Heart right ventricle (tissue), 16 donors: ENCODE measurements around the gene AP2A2. TPM values are rescaled to one million over a fixed set of nuclear protein-coding genes. Genes with fewer than 3 reads are reported as not detected.
A peak's percentile ranks its signal among the peaks of the same experiment; 100 is the strongest.

Experiments
- ATAC-seq, 8 donors: fragments of 200-7000 bp; cut with Tn5 transposase; one replicate each; pipeline ENCODE4 v1.9.1; 2020; ENCODE audit warnings: mild to moderate bottlenecking in 8 of 8, moderate library complexity in 8 of 8, moderate number of reproducible peaks in 1 of 8
- DNase-seq, 2 donors: peaks; one replicate each; pipeline ENCODE4 v3.0.0-alpha.2; 2020
- H3K27ac ChIP-seq, 10 donors: fragments of 200-600 bp; sonication (generic) in 2 of 10; one replicate each; pipeline versions ENCODE4 v1.5.0 to v1.8.0; 2020 to 2022; ENCODE audit warnings: mild to moderate bottlenecking in 3 of 10
- H3K27me3 ChIP-seq, 7 donors: fragments of 200-600 bp; one replicate each; pipeline ENCODE4 v1.8.0; 2021 to 2022; ENCODE audit warnings: mild to moderate bottlenecking in 2 of 7
- H3K36me3 ChIP-seq, 9 donors: fragments of 200-600 bp; sonication (generic) in 1 of 9; one replicate each; pipeline versions ENCODE4 v1.5.0 to v1.8.0; 2020 to 2022; ENCODE audit warnings: mild to moderate bottlenecking in 2 of 9
- H3K4me1 ChIP-seq, 9 donors: fragments of 200-600 bp; sonication (generic) in 1 of 9; one replicate each; pipeline versions ENCODE4 v1.5.0 to v1.8.0; 2020 to 2022; ENCODE audit warnings: mild to moderate bottlenecking in 4 of 9
- H3K4me3 ChIP-seq, 10 donors: fragments of 200-600 bp; sonication (generic) in 2 of 10; one replicate each; pipeline versions ENCODE4 v1.5.0 to v1.8.0; 2020 to 2022; ENCODE audit warnings: mild to moderate bottlenecking in 7 of 10, moderate library complexity in 2 of 10
- H3K9me3 ChIP-seq, 11 donors: fragments of 200-600 bp in 10 of 11; sonication (generic) in 2 of 11; one replicate each; pipeline versions ENCODE4 v1.5.0 to v1.8.0; 2013 to 2022; ENCODE audit warnings: mild to moderate bottlenecking in 2 of 11, control low read depth in 1 of 11, moderate library complexity in 1 of 11
- CTCF ChIP-seq, 9 donors: fragments of 200-600 bp; sonication (generic) in 2 of 9; IDR thresholded peaks; one replicate each; pipeline versions ENCODE4 v1.5.0 to v1.8.0; 2021 to 2022; ENCODE audit warnings: antibody characterized with exemption in 9 of 9, mild to moderate bottlenecking in 5 of 9, moderate library complexity in 1 of 9
- WGBS, 2 donors: extraction: QIAGEN DNeasy Blood & Tissue Kit; methylation state at CpG; one replicate each; pipeline ENCODE4 v1.1.7; 2013; ENCODE audit warnings: inconsistent platforms in 1 of 2; 5-methylcytosine and 5-hydroxymethylcytosine counted together
- intact Hi-C, 10 donors: fragments of 100-400 bp; cut with DNase I; formaldehyde crosslinking; loops; one replicate each; pipeline versions ENCODE4 v1.11.1 to v1.14.2; 2022
- polyA plus RNA-seq, 2 donors: library from polyadenylated mRNA; stranded (reverse); fragments of 200-250 nt; gene quantifications; one replicate each; pipeline ENCODE4 v1.2.3, GENCODE V29; 2013
- total RNA-seq, 10 donors: library from RNA; stranded (reverse); fragmentation: NEBNext Ultra II Directional in 3 of 10; extraction: Animal tissue kit (Norgen Biotek cat#: 25700) in 3 of 10; gene quantifications; one replicate each; pipeline versions ENCODE4 v1.2.1 to v1.2.4, GENCODE V29; 2021 to 2023
- donor health status: Arrhythmogenic right ventricular cardiomyopathy.
- donor health status: ischemic (EF 13 %, LVEDD 7.1; RV severe dilation, severe dysfunction).
- donor health status: healthy with polysubstance abuse.
- donor health status: DM: no; HTN: yes; CAD: no.
- donor health status: DM: no; HTN: no; CAD: no.
- donor health status: ischemic (EF 25% LVEDD 6.9; RV normal size, moderate dysfunction).
- donor health status: ischemic (EF 25% LVEDD 5.7; RV mildly dilated, moderate dysfunction).
- donor health status: healthy.
- donor health status: DM: yes; HTN: yes; CAD: no.
- donor health status: Ischemic cardiomyopathy.
- donor health status: ischemic (EF 35%, LVEDD 5.7; RV mildly dilated, moderate dysfunction).
- donor health status: nonischemic (EF 11% LVEDD 7.7; RV severe dilation, severe dysfunction).
- donor health status: DM: yes; HTN: yes; CAD: no.
- donor health status: PGD.
- donor health status: ischemic (EF 29% LVEDD 5.4; RV normal size, mild dysfunction).
- donor health status: nonischemic (EF 23%, LVEDD 6.1; RV moderate dilation, normal function).

AP2A2 gene
- total and polyA plus RNA-seq, 12 donors = 24.3 to 58.4 (median 37.4) TPM

GRCh38 chr11:882596-882995 lies 43.1 kb upstream of the AP2A2 start:
- H3K27ac ChIP-seq = no peak overlapping the region
- H3K9me3 ChIP-seq = no peaks in the 10 kb centered on the region
- no peak overlapping the region for H3K4me3 ChIP-seq
- H3K36me3 ChIP-seq = peaks cover 0 to 66% (median 0%) of the 10 kb centered on the region in 9 donors
- H3K27me3 ChIP-seq = no peaks in the 10 kb centered on the region
- no peak for TF ChIP-seq CTCF (IDR thresholded peaks at IDR 0.05)
- 89 to 95% methylated on average over 11 to 14 of the region's 14 CpGs for WGBS, 2 donors
- no peak for DNase-seq
- intact Hi-C loops = no loop called here
- ATAC-seq = no peak
- no peaks in the 10 kb centered on the region for H3K4me1 ChIP-seq

DNA sequence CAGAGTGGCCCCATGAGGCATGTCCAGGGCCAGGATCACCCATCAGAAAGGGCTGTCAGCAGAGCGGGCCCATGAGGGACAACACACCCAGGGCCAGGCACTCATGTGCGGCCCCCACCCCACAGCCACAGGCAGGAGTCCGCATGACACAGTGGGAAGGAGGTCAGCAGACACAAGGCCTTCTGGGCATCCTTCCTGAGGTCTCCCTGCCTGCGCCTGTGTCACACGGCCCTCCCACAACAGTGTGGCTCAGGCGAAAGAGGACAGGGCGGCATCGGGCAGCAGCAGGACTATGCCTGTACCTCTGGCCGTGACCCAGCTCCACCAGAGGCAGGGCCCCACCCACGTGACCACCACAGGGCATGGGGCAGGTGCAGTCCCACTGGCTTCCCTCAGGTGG lies 42.1 kb upstream of the AP2A2 start:
- H3K4me1 ChIP-seq = no peaks in the 10 kb centered on the region
- H3K36me3 ChIP-seq = peaks cover 0 to 76% (median 0%) of the 10 kb centered on the region in 9 donors
- ATAC-seq = peak in 1 of 8 donors; percentile 14
- no peak overlapping the region for H3K4me3 ChIP-seq
- WGBS, 2 donors = 88 to 90% methylated on average over 10 of the region's 10 CpGs
- no peak overlapping the region for H3K27ac ChIP-seq
- TF ChIP-seq CTCF (IDR thresholded peaks at IDR 0.05) = no peak
- intact Hi-C loops = no loop called here
- DNase-seq = no peak
- no peaks in the 10 kb centered on the region for H3K9me3 ChIP-seq
- H3K27me3 ChIP-seq = no peaks in the 10 kb centered on the region

DNA sequence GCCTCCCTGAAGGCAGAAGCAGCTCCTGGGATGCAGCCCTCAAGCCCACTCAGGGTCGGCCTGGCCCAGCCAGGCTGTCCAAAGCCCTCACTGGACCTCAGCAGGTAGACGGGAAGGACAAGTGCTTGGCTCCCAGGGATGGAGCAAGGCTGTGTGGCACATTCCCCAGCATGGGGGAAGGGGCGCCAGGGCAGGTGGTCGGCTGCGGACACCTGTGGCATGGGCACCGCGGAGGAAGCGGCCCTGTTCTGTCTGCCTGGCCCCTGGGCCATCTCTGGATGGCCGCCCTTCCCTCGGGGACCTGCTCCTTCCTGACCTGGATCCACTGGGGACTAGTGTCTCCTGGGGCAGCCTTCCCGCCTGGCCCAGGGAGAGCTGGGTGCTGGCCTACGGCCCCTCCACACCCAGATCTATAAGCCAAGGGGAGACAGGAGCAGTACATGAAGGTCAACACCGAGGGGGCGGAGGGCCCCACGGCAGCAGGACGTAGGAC lies 41.0 kb upstream of the AP2A2 start:
- no peak overlapping the region for H3K4me3 ChIP-seq
- no peak overlapping the region for H3K27ac ChIP-seq
- no peaks in the 10 kb centered on the region for H3K27me3 ChIP-seq
- ATAC-seq (no peak), DNase-seq (no peak)
- WGBS, 2 donors = 87 to 88% methylated on average over 16 of the region's 16 CpGs
- intact Hi-C loops = no loop called here
- no peaks in the 10 kb centered on the region for H3K9me3 ChIP-seq
- peaks cover 0 to 71% (median 0%) of the 10 kb centered on the region in 9 donors for H3K36me3 ChIP-seq
- no peak for TF ChIP-seq CTCF (IDR thresholded peaks at IDR 0.05)
- H3K4me1 ChIP-seq = no peaks in the 10 kb centered on the region

GRCh38 chr11:886568-886967 lies 39.1 kb upstream of the AP2A2 start:
- intact Hi-C loops = no loop called here
- no peaks in the 10 kb centered on the region for H3K9me3 ChIP-seq
- peaks cover 0 to 60% (median 0%) of the 10 kb centered on the region in 9 donors for H3K36me3 ChIP-seq
- WGBS, 2 donors = 95% methylated on average over 17 of the region's 17 CpGs
- no peak for DNase-seq
- TF ChIP-seq CTCF (IDR thresholded peaks at IDR 0.05) = no peak
- H3K27ac ChIP-seq = no peak overlapping the region
- H3K4me3 ChIP-seq = no peak overlapping the region
- H3K27me3 ChIP-seq = no peaks in the 10 kb centered on the region
- no peaks in the 10 kb centered on the region for H3K4me1 ChIP-seq
- ATAC-seq = no peak
